ENCODE results near the gene TBC1D22A. TPM values are rescaled to one million over a fixed set of nuclear protein-coding genes. Genes with fewer than 3 reads are reported as not detected.

TBC1D22A gene
- total RNA-seq, 1 donor from 2014 or later, result 10.6 TPM

DNA sequence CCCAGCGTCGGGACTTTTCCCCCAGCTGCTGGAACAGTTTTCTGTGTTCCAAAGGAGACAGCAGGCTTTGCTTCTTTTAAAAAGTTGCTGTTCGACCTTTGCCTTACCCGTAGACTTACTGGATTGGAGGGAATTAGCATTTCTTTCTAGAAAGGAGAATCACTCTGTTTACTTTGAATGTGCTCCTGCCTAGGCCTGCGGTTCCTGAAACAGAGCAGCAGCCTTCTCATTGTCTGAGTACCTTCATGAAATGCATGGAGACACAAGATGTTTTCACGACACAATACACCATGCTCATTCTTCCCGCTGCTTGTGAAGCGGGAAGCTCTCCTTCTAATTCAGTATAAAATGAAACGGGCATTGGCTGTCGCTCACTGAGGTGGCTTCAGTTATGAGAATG, 196.2 kb downstream of the TBC1D22A start:
- no peak overlapping the region for H3K4me3 ChIP-seq
- no peaks in the 10 kb centered on the region for H3K79me2 ChIP-seq (ENCODE audit: low read depth)
- no peaks in the 10 kb centered on the region for H3K27me3 ChIP-seq
- H4K20me1 ChIP-seq (ENCODE audit: low read depth), result peaks cover 30% of the 10 kb centered on the region
- peak overlapping the region; percentile 38 for H3K4me2 ChIP-seq
- peak overlapping the region; percentile 41 for H3K27ac ChIP-seq
- no peak overlapping the region for H3K4me3 Mint-ChIP-seq
- no peaks in the 10 kb centered on the region for H3K9me3 Mint-ChIP-seq
- peaks cover 20% of the 10 kb centered on the region for H3K4me1 ChIP-seq
- peak overlapping the region; percentile 72 for H3K27ac Mint-ChIP-seq
- no peaks in the 10 kb centered on the region for H3K9me3 ChIP-seq (ENCODE audit: low read depth)
- no peak overlapping the region for H3K9ac ChIP-seq
- H3F3A ChIP-seq (ENCODE audit: low read depth), result peaks cover 11% of the 10 kb centered on the region
- peak; percentile 34 for DNase-seq (ENCODE audit: low spot score)
- no peaks in the 10 kb centered on the region for H3K36me3 ChIP-seq
- H3K4me1 Mint-ChIP-seq, result peaks cover 22% of the 10 kb centered on the region
- TF ChIP-seq EZH2 (IDR thresholded peaks at IDR 0.05) (no peak), EZH2phosphoT487 (IDR thresholded peaks at IDR 0.05) (no peak)
- TF ChIP-seq, protein P1, sequence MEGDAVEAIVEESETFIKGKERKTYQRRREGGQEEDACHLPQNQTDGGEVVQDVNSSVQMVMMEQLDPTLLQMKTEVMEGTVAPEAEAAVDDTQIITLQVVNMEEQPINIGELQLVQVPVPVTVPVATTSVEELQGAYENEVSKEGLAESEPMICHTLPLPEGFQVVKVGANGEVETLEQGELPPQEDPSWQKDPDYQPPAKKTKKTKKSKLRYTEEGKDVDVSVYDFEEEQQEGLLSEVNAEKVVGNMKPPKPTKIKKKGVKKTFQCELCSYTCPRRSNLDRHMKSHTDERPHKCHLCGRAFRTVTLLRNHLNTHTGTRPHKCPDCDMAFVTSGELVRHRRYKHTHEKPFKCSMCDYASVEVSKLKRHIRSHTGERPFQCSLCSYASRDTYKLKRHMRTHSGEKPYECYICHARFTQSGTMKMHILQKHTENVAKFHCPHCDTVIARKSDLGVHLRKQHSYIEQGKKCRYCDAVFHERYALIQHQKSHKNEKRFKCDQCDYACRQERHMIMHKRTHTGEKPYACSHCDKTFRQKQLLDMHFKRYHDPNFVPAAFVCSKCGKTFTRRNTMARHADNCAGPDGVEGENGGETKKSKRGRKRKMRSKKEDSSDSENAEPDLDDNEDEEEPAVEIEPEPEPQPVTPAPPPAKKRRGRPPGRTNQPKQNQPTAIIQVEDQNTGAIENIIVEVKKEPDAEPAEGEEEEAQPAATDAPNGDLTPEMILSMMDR (IDR thresholded peaks at IDR 0.05), result no peak
- peaks cover 2% of the 10 kb centered on the region for H3K36me3 Mint-ChIP-seq
- H2AFZ ChIP-seq (replicated peaks), result no peak overlapping the region
- H3K27me3 Mint-ChIP-seq (ENCODE audit: insufficient read depth, low read depth), result peaks cover 4% of the 10 kb centered on the region

DNA sequence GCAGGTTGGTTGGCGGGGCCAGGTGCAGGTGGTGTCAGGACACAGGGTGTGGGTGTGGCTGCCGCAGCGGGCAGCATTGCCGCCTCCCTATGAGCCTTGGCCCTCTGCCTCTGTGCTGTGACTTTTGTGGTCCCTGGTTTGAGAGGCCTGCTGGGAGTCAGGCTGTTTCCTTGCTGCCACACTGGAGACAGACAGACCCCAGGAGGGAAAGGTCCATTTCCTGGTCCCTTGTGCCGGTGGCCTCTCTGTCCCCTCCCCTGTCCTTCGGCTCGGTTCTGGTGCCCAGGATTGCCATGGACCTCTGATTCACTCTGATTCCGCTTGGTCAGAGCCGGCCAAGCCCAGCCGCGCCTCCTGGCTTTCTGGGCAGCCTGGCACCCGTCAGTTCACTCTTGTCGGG, 196.9 kb downstream of the TBC1D22A start:
- no peaks in the 10 kb centered on the region for H3K9me3 ChIP-seq (ENCODE audit: low read depth)
- no peaks in the 10 kb centered on the region for H3K27me3 ChIP-seq
- no peaks in the 10 kb centered on the region for H3K9me3 Mint-ChIP-seq
- H3K4me1 Mint-ChIP-seq, result peaks cover 22% of the 10 kb centered on the region
- H3K9ac ChIP-seq, result no peak overlapping the region
- no peak overlapping the region for H3K27ac Mint-ChIP-seq
- H3K4me1 ChIP-seq, result peaks cover 20% of the 10 kb centered on the region
- H3K27ac ChIP-seq, result no peak overlapping the region
- peaks cover 4% of the 10 kb centered on the region for H3K27me3 Mint-ChIP-seq (ENCODE audit: insufficient read depth, low read depth)
- no peak overlapping the region for H2AFZ ChIP-seq (replicated peaks)
- no peak overlapping the region for H3K4me3 ChIP-seq
- H3K4me3 Mint-ChIP-seq, result no peak overlapping the region
- peaks cover 25% of the 10 kb centered on the region for H4K20me1 ChIP-seq (ENCODE audit: low read depth)
- TF ChIP-seq EZH2phosphoT487 (IDR thresholded peaks at IDR 0.05) (no peak), EZH2 (IDR thresholded peaks at IDR 0.05) (no peak)
- TF ChIP-seq, protein P1 (IDR thresholded peaks at IDR 0.05), result no peak
- H3K4me2 ChIP-seq, result no peak overlapping the region
- H3K79me2 ChIP-seq (ENCODE audit: low read depth), result no peaks in the 10 kb centered on the region
- peaks cover 11% of the 10 kb centered on the region for H3F3A ChIP-seq (ENCODE audit: low read depth)
- no peaks in the 10 kb centered on the region for H3K36me3 ChIP-seq
- peaks cover 2% of the 10 kb centered on the region for H3K36me3 Mint-ChIP-seq
- DNase-seq (ENCODE audit: low spot score), result no peak

DNA sequence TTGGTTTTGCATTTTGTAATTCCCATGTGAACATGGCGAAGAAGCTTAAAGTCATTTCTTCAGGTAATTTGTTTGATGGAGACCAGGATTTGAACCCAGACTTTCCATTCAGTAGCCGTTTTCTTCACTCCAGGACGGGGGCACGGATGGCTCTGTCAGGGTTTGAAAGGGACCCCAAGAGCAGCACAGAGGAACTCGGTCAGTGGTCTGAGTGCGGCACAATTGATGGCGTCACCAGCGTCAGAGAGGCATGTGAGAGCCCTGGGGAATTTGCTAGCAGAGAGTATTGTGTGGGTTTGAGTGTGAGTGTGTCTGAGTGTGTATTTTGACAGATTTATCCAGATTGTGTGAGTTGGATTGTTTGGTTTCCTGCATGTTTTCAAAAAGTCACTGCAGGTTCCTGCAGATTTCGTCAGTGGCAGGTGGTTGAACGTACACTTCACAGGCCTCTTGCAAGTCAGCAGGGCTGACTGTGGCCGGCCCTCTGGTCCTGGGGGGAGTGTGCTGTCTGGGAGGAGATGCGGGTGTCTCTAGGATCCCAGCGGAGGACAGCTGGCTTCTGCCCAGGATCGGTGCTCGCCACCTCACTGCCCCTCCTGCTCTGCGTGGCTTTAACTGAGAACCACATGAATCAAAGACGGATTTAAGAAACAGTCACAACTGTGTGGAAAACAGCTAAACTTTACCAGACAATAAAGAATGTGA, 199.3 kb downstream of the TBC1D22A start:
- Histone ChIP-seq H4K20me1 (ENCODE audit: low read depth) (peaks cover 25% of the 10 kb centered on the region), H3K36me3 (no peaks in the 10 kb centered on the region), H3K9ac (no peak overlapping the region), H3K4me2 (no peak overlapping the region), H3K9me3 (ENCODE audit: low read depth) (no peaks in the 10 kb centered on the region), H3K4me1 (peaks cover 20% of the 10 kb centered on the region), H3K4me3 (no peak overlapping the region), H3F3A (ENCODE audit: low read depth) (peaks cover 11% of the 10 kb centered on the region), H2AFZ (replicated peaks) (no peak overlapping the region), H3K79me2 (ENCODE audit: low read depth) (no peaks in the 10 kb centered on the region), H3K27me3 (no peaks in the 10 kb centered on the region), H3K27ac (no peak overlapping the region)
- H3K4me3 Mint-ChIP-seq, result no peak overlapping the region
- peaks cover 23% of the 10 kb centered on the region for H3K4me1 Mint-ChIP-seq
- no peaks in the 10 kb centered on the region for H3K36me3 Mint-ChIP-seq
- H3K27ac Mint-ChIP-seq, result no peak overlapping the region
- no peaks in the 10 kb centered on the region for H3K9me3 Mint-ChIP-seq
- H3K27me3 Mint-ChIP-seq (ENCODE audit: insufficient read depth, low read depth), result peaks cover 4% of the 10 kb centered on the region
- no peak for DNase-seq (ENCODE audit: low spot score)
- TF ChIP-seq, protein P1 (IDR thresholded peaks at IDR 0.05), result no peak
- no peak for TF ChIP-seq EZH2 (IDR thresholded peaks at IDR 0.05)
- no peak for TF ChIP-seq EZH2phosphoT487 (IDR thresholded peaks at IDR 0.05)

Data from neural progenitor cell (in vitro differentiated cells).